ENCODE measurements around the gene RAB30.

RAB30 gene

DNA sequence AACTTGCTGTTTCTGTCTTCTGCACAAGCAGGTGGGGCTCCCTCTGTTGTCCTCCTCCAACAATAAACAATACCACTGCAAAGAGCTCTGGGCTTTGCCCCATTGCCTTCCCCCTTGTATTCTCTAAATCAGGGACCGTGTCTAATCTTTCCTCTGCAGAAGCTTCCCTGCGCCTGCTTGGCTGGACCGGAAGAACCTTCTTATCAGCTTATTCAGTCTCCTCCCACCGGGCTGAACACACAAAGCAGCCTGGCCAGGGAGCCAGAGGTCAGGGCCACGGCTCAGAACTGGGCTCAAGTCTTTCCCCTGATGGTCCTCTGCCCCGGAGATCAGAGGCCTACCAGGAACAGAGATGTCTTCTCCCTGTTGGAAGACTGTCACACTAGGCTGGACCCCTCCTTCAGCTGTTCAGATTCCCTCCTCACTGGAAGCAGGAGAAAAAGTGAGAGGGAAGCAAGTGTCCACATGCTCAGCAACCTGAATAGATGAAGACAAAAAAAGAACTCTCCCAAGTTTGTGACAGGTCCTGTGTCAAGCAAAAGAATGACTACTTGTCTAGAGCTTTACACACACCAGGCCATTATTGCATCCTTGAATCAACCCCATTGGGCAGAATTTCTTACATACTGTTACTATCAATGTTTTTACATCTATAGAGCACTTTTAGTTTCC lies 63.7 kb downstream of the RAB30 start:
- peak; percentile 33 for DNase-seq

DNA sequence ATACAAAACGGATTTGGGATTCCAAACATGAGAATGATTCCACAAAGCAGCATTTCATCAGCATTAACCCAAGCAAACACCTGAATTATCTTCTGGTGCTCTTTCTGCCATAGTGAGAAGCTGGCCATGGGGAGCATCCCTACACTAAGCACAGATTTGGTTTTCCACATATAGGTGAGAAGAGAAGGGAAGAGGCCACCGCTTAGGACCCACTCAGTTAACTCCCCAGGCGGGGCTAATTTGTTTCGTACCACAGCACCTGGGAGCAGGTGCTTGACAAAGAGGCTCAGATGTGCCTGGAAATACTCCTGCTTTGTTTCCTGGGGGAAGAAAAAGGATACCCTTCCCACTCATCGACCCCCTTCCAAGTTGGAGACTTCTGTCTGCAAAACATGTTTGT lies 64.2 kb downstream of the RAB30 start:
- DNase-seq, result peak; percentile 34

DNA sequence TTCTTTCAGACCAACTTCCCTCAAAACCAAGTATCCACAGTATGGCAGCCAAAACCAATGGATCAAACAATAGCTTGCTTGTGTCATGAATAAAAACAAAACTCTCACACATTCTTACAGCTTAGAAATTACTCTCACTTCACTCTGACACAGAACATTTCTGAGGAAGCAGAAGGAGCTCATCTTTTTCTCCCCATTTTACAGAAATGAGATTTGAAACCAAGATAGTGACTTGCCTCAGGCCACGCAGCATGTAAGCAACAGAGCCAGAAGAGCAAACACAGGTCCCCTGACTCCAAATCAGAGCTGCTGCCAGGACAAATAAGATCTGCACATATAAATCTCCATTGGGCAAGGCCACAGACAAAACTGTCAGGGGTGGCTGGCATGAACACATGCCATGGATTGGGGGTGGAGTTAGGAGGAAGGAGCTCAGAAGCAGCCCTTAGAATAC lies 64.8 kb downstream of the RAB30 start:
- no peak for DNase-seq

DNA sequence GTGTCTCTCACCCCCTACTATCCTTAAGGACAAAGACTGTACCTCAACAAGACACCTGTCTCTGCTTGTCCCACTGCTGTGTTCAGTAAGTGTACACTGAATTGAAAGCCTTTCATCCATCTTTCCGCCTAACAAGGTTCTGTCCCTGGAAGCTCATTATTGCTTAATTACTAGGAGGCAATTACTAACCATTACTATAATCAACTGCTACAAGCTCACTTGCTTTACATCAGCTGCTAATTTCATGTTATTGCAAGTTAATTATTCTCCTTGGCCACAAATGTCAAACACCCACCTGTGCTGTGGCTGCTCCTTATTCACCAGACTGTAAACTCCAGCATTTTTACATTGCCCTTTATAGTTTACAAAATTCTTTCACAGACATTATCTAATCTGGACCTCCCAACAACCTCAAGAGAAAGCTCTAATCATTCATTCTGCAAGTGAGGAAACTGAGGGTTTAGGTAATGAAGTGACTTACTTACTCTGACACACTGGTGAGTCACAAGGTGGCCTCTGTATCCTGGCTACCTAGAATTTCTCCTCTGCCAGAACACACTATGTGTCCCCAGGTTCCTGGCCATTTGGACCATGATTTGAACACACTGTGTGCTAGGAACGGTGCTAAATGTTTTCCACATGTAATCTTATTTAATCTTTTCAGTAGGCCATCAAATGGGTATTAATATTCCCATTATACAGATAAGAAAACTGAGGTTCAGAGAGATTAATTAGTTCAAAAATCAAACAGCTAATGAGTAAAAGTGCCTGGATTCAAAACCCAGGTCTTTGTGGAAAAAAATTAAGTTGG lies 66.7 kb downstream of the RAB30 start:
- DNase-seq, result peak; percentile 50

DNA sequence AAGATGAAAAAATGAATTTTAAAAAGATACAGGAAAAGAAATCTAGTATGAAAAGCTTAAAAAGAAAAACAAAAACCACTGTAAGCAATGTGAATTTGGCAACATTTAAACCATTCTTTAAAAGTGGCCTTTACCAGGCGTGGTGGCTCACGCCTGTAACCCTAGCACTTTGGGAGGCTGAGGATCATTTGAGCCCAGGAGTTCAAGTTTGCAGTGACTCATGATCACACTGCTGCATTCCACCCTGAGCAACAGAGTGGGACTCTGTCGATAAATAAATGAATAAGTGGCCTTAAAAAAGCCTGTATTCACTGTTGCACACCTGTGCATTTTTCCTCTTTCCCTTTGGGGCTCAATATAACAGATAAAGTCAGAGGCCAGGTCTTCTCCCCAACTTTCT lies 69.2 kb downstream of the RAB30 start:
- no peak for DNase-seq

DNA sequence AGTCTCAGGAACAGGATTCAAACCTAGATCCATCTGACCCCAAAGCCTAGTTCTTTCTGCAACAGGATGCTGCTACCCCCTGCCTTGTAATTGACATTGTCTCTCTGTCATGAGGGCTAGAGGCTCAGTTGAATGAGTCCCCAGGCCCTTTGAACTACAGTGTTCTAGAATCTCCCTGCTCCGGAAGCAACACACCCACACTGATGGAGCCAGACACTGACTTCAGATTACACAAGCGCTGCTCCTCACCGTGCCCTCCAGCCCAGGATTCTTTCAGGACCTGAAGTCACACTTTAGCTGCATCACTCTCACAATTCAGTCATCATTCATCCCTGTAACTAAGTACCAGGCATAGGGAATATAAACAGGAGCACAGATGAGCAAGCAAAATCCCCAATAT lies 69.6 kb downstream of the RAB30 start:
- no peak for DNase-seq

DNA sequence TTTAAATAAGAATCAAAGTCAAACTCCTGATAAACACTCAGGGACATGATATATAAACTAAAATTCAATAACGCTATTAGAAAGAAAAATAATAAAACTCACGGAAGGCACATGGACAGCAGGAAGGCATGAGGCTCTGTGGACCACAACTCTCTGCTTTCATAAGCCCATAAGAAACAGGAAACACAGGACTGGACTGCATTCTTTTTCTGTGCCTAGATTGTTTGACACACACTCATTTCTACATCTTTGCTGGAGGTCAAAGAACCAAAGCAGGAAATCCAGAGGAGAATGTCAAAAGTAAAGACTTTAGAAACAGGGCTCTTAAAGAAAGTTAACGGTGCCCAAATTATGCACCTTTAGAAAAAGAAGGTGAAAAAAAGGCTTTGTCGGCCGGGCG lies 71.3 kb downstream of the RAB30 start:
- DNase-seq, result no peak

DNA sequence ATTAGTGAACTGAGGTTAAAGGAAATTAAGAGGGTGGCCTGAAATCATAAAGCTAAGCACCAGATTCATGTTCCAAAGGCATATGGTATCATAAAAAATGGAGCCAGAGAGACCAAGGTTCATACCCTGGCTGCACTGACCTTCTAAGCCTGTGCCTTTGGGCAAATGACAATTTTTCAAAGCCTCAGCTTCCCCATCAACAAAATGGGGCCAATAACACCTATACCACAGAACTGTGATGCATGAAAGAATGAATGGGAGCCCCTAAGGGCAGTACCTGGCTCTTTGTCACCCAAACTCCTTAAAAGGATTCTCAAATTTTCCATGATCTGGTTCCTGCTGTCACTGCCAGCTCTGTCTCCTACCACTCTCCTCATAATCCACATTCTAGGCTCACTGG lies 72.5 kb downstream of the RAB30 start:
- DNase-seq, result no peak

DNA sequence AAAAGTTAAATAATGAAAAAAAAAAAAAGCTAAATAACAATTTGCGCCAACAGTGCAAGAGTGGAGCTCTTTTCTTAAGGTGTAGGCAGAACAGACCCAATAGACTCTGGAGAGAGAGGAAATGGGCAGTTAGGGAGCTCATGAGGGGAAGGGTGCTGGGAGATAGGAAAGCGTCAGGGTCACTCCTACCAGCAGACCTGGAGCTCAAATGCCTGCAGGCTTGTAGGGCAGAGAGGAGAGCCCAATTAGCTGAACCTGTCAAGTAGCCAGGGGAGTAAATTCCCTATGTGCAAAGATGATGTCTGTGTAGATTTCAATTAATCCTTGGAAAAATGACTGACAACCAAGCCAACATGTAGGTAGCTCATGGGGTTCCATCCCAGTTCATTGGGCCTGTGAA lies 73.0 kb downstream of the RAB30 start:
- DNase-seq, result no peak

DNA sequence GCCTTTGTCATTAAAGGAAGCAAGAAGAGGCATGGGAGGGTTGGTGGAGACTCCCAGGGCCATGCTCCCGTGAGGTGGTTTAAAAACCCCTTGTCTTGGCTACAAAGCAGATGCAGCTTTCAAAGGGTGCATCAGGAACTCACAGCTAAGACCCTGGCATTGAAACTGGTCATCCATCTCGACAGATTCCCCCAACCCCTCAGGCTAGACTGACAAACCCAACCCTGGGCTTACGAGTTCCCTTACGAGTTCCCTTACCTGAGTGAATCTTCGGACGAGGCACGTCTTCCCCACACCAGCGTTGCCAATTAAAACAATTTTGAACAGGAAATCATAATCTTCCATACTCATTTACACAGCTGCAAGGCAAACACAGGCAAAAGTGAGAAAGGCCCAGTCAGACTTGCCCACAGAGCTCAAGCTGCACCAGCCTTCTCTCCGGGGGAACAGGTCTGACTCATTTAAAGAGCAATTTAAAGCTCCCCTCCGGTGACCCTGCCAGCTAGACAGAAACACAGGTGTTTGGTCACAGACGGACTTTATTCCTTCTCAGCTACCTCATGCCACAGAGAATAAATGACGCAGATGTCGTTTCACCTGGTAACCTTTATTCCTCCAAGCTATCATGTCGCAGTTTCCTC lies 74.6 kb downstream of the RAB30 start:
- DNase-seq, result peak; percentile 28

DNA sequence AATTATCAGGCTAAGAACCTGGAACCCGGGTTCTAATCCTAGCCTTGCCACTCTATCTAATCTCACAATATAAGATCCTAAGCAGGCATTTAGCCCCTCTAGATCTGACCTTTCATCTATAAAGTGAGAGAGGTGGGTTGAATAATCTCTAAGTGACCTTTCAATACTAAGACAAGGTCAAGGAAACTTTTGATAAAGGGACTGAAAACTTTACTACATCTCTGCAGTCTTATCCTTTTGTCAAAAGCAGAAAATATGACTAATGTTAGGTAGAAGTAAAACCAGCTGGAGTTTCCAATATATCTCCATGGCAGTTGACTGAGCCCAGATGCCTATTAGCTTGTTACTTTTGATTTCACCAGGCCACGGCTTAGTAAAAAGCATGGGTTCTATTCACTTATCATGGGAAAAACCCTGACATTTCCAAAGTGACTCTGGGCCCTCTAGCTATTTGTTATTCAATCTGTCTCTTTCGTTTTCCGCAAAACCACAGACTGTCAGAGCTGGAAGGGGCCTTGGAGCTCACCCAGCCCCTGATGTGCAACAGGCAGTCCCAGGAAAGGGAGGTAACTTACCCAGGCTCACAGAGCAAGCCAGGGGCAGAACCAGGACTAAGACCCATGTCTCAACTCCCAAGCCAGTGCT lies 75.8 kb downstream of the RAB30 start:
- no peak for DNase-seq

DNA sequence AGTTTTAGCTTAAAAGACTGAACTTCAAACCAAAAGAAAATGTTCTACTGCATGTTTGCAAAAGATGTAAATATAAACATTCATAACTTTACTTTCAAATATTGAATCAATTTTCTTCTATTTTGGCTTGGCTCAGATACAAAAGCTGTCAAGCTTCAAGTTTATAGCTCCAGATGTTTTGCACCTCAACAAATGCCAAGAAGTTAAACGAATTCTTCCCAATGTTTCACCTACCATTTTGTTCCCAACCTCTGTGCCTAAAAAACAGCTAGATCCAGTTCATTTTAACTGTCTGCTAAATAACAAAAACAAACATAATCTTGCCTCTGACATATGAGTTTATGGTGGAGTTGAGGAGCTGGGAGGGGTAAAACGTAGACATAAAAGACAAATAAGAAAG lies 76.5 kb downstream of the RAB30 start:
- DNase-seq, result no peak

DNA sequence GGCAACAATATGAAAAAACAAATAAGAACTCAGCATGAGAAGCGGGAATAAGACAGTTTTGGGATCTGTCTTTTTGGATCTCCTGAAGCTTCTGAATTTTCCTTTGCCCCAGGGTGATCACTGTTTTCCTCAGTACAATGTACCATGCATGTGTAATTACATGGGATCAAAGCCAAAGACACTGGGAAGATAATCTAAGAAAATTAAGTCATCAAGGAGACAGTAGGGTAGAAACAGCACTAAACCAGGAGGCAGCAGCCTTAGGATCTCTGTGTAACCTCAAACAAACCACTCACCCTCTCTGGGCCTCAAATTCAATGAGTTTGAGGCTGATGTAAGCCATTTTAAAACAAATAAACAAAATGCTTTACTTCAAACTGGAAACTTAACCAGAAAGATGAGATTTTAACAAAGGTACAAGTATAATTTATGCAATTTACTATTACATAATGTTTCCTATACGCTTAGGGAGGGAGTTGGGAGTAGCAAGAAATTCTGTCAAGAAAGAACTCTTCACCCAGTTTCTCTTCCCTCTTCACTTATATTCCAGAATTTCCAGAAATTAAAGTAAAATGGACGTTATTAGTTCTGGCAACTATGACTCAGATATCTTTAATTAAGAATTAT lies 77.0 kb downstream of the RAB30 start:
- DNase-seq, result no peak

DNA sequence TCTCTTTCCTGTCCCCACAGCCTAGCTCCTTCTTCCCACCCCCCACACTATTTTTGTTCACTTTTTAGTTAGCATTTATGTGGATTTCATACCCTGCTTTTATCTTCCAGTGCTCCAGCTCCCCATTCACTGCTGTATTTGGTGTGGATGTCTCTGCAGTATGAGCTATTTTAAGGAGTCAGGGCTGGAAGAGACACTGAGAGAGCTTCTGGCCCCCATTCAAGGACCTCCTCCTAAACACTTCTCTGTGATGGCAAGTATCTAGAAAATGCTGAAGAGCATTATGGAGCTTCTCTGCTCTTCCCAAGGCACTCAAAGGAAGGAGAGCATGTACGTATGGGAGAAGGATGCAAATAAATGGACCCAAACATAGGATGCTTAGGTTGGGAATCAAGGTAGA lies 79.5 kb downstream of the RAB30 start:
- DNase-seq, result no peak

DNA sequence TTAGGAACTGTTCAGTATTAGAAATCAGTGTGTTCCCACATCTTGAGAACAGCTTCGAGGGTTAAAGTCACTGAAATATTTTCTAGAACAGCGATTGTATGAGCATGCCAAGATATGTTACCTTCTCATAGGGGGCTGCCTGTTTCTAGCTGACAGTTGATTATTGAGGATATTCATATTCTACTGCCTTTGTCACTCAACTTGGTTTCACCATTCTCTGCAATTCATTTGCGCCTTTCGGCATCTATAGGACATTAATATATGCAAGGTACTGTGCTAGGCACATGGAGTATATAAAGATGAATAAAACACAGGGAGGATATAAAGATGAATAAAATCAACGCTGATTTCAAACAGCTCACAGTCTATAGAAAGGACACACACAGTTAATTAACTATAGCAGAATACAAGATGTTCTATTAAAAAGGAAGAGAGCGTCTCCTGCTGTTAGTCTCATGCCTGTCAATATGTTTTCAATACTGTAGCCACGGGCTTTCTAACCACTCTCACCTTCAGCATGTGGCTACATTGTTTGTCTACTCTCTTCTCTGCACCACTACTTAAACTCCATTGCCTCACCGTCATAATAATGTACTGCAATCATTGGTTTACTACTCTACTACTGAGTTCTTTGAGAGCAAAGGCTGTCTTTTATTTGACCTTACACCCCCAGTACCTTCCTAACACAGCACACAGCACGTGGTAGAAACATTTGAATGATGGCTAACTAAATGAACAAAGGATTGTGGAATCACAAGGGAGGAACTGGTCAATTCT lies 81.9 kb downstream of the RAB30 start:
- no peak for DNase-seq

DNA sequence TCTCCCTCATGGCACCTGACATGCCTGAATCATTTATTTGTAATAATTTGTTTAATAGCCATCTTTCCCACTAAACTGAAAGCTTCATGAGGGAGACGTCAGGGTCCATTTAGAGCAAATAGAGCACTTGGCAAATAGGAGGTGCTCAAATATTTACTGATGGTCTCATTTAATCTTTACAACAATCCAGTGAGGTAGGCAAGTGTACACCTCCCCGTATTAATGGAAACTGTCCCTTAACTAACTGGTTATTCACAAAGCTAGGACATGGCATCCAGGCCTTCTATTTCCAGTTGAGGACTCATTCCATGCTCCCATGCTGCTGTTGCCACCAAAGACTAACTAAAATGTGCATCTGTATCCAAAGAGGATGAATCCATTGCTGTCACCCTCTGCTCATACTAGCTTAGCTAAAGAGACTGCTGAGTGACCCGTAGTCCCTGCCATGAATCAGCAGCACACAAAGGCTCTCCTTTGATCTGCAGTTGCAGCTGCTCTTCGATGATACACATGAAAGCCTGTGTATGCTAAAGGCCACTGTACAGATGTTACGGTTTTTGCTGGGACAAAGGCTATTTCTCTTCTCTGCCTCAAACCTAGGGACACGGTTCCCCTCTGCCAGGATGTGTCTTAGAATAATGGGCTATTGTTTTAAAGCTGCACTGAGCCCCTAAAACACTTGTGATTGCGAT lies 82.6 kb downstream of the RAB30 start:
- no peak for DNase-seq

DNA sequence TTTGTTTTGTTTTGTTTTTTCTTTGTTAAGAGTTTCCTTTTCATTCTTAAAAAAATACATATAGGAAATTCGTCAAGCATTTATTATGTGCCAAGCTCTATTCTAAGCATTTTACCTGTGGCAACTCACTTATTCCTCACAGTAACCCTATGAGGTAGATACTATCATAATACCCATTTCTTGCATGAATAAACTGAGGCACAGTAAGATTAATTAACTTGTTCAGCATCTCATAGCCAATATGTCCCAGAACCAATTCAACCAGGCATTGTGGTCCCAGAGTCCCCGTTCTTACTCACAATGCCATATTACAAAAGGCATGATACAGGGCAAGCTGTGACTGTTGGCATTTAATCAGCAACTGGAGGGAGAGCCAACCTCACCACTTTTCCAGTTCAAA lies 83.7 kb downstream of the RAB30 start:
- no peak for DNase-seq

DNA sequence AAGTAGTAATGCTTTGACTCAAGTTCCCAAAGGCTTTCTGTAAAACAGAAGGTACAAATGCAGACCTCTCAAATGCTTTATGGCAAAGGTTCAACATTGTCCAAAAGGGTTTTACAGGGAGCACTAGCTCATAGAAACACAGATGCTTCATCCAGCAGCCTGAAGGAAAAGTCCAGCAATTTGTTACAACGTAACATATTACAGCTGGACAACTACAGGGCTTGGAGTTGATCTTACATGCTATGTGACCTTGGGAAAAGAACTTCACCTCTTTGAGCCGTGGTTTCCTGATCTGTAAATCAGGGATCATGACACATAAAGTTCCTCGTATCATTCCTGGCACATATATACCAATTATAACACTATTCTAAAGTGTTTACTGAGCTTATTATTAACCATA lies 85.3 kb downstream of the RAB30 start:
- no peak for DNase-seq

DNA sequence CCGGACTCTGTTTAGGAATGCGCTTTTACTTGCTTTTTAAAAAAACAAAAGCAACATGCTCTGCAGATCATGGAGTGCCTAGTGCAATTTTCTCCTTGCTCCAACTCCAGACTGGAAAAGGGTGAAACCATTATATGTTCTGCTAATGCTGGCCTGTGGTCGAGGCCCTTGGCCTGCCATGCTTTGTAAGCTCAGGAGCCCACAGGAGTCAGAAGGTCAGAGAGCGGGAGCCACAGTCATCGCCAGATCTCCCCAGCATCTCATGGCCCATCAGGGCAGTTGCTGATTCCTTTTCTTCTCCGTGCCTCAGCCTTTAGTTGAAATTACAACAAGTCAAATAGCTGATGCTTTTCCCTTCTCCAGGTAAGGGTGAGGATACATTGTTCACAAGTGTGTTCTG lies 89.8 kb downstream of the RAB30 start:
- DNase-seq, result no peak

DNA sequence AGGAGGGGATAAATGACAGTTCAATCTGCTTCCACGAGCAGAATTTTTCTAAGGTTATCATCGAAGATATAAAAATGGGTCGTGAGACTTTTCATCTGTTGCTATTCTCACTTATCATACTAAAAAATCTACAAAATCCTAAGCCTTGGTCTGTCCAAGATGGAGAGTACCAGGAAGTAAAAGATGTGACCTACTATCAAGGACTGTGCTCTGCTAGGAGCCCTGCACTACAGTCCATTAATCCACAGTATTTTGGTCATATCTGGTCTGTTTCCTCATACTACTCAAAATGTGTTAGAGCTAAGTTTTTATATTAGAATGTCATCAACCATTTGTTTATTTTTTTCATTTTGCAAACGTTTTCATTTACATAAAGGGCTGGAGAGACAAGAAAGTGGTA lies 90.8 kb downstream of the RAB30 start:
- DNase-seq, result no peak

DNA sequence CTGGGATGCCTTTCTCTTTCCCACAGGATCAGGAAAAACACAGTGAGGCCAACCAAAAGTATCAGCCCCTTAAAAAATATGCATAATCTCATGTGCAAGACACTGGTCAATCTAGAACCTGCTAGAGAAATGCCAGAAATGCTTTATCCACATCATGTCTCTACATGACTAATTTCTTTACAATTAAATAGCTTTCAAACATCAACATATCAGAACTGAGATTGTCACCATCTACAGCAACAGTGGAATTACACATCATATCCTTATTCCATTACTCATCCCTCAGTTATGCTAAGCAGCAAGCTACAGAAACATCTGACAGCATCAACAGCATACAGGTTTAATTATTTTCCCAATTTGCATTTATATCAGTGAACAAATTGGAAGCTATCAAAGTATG lies 91.4 kb downstream of the RAB30 start:
- no peak for DNase-seq

DNA sequence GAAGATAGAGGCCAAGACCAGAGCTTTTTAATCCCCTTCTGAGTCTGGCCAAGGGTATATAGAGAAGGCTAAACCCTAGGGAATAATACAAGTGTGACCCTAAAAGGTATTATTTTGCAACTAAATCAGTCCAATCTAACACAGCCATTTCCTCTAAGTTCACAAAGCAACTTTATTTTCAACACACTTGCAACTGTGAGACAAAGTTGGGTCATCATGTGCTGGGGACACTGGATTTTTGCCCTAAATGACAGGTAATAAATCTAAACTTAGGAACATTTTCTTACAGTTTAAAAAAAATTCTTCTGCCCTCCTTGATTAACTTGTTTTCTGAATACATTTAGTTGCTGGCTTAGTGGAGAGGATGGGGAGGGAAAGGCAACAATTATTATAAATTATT lies 91.9 kb downstream of the RAB30 start:
- DNase-seq, result no peak
